Measurements from ENCODE around the gene RPS6KC1. TPM values are rescaled to one million over a fixed set of nuclear protein-coding genes. Genes with fewer than 3 reads are reported as not detected.

The RPS6KC1 gene
- total RNA-seq, 2 experiments from 2014 or later: 9.4 to 10.7 TPM

DNA sequence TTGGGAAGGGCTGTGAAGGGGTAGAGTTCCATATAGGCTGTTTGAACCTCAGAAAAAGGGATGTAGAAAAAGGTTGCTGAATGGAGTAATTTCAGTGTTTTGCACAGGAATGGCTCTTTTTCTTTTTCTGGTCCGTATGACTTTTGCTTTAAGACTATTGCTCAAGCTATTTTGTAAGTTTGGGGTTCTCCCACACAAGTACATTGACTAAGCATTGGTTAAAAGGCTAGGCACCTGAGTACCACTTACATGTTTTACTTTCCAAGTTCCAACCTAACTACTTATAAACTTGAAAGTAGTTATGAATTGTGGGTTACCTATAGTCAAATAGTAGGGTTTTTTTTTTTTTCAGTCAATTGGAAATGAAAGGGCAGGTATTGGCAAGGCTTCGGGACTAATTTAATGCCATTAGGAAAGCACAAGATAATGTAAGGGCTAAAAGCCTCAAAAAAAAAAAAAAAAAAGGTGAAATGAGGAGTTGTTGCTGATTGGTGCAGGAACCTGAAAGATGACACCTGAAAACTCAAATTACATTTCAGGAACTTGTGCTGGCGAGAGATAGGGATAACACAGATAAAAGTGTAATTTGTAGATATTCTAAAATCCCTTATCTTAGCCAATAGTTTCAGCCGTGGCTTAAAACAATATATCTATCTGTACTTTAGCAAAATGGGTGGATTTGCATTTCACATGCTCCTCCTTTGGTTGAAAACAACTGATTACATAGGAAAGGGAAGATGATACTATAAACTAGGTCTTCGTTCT, 209.5 kb downstream of the RPS6KC1 start:
- no peak overlapping the region for H3K27ac ChIP-seq (ENCODE audit: low read depth, low read length, poor library complexity, severe bottlenecking)
- H3K4me1 ChIP-seq (ENCODE audit: insufficient read depth, low read length, poor library complexity, severe bottlenecking): no peaks in the 10 kb centered on the region
- H3K36me3 ChIP-seq (ENCODE audit: insufficient read depth, low read length): no peaks in the 10 kb centered on the region
- intact Hi-C loops (cut with micrococcal nuclease; ENCODE audit: unreplicated experiment): no loop called here
- TF ChIP-seq CTCF (conservative IDR thresholded peaks at IDR 0.05; ENCODE audit: low read length): no peak
- no peak for TF ChIP-seq EZH2phosphoT487 (IDR thresholded peaks at IDR 0.05; ENCODE audit: borderline replicate concordance, low read depth, low read length)
- no peak overlapping the region for H2AFZ ChIP-seq (ENCODE audit: low read length)
- H3K79me2 ChIP-seq (ENCODE audit: insufficient read depth, low read depth, low read length): no peaks in the 10 kb centered on the region
- H4K20me1 ChIP-seq (ENCODE audit: insufficient read depth, low read length): no peaks in the 10 kb centered on the region
- ChIA-PET POLR2A (no interaction called here), CTCF (ENCODE audit: unreplicated experiment) (no interaction called here)
- no peak overlapping the region for H3K4me3 ChIP-seq (ENCODE audit: low read depth, low read length, poor library complexity, severe bottlenecking)
- H3K4me2 ChIP-seq (ENCODE audit: low read length): no peak overlapping the region
- H3K9me3 ChIP-seq (ENCODE audit: low read length): no peaks in the 10 kb centered on the region
- BruUV-seq (replicated peaks): no TSS peak
- no peak for DNase-seq (ENCODE audit: low spot score)
- H3K9me2 ChIP-seq (ENCODE audit: insufficient read depth, low read length): no peaks in the 10 kb centered on the region

- H3K4me2 ChIP-seq (ENCODE audit: low read length): no peak overlapping the region
- no peaks in the 10 kb centered on the region for H3K79me2 ChIP-seq (ENCODE audit: insufficient read depth, low read depth, low read length)
- DNase-seq (ENCODE audit: low spot score): no peak
- H3K9me2 ChIP-seq (ENCODE audit: insufficient read depth, low read length): no peaks in the 10 kb centered on the region
- H3K36me3 ChIP-seq (ENCODE audit: insufficient read depth, low read length): no peaks in the 10 kb centered on the region
- no peaks in the 10 kb centered on the region for H4K20me1 ChIP-seq (ENCODE audit: insufficient read depth, low read length)
- intact Hi-C loops (cut with micrococcal nuclease; ENCODE audit: unreplicated experiment): no loop called here
- ChIA-PET POLR2A (interaction anchor here (1.0 kb wide), 1 partner anchor 9 kb away, joined by 4 read pairs; no protein-coding TSS in a partner anchor), CTCF (ENCODE audit: unreplicated experiment) (no interaction called here)
- no peaks in the 10 kb centered on the region for H3K9me3 ChIP-seq (ENCODE audit: low read length)
- no peak overlapping the region for H2AFZ ChIP-seq (ENCODE audit: low read length)
- TF ChIP-seq CTCF (conservative IDR thresholded peaks at IDR 0.05; ENCODE audit: low read length) (no peak), EZH2phosphoT487 (IDR thresholded peaks at IDR 0.05; ENCODE audit: borderline replicate concordance, low read depth, low read length) (no peak)
- H3K27ac ChIP-seq (ENCODE audit: low read depth, low read length, poor library complexity, severe bottlenecking): no peak overlapping the region
- BruUV-seq (replicated peaks): no TSS peak
- no peaks in the 10 kb centered on the region for H3K4me1 ChIP-seq (ENCODE audit: insufficient read depth, low read length, poor library complexity, severe bottlenecking)
- H3K4me3 ChIP-seq (ENCODE audit: low read depth, low read length, poor library complexity, severe bottlenecking): no peak overlapping the region
These were observed 213.5 kb downstream of the RPS6KC1 start for GRCh38 chr1:213264531-213264930.

GRCh38 chr1:213266983-213267772, 216.1 kb downstream of the RPS6KC1 start:
- no peaks in the 10 kb centered on the region for H4K20me1 ChIP-seq (ENCODE audit: insufficient read depth, low read length)
- TF ChIP-seq CTCF (conservative IDR thresholded peaks at IDR 0.05; ENCODE audit: low read length) (no peak), EZH2phosphoT487 (IDR thresholded peaks at IDR 0.05; ENCODE audit: borderline replicate concordance, low read depth, low read length) (no peak)
- DNase-seq (ENCODE audit: low spot score): no peak
- H3K4me2 ChIP-seq (ENCODE audit: low read length): no peak overlapping the region
- no peak overlapping the region for H3K4me3 ChIP-seq (ENCODE audit: low read depth, low read length, poor library complexity, severe bottlenecking)
- no peaks in the 10 kb centered on the region for H3K9me3 ChIP-seq (ENCODE audit: low read length)
- BruUV-seq (replicated peaks): no TSS peak
- POLR2A ChIA-PET: no interaction called here
- no peak overlapping the region for H2AFZ ChIP-seq (ENCODE audit: low read length)
- no peaks in the 10 kb centered on the region for H3K4me1 ChIP-seq (ENCODE audit: insufficient read depth, low read length, poor library complexity, severe bottlenecking)
- H3K36me3 ChIP-seq (ENCODE audit: insufficient read depth, low read length): no peaks in the 10 kb centered on the region
- CTCF ChIA-PET (ENCODE audit: unreplicated experiment): no interaction called here
- intact Hi-C loops (cut with micrococcal nuclease; ENCODE audit: unreplicated experiment): no loop called here
- H3K27ac ChIP-seq (ENCODE audit: low read depth, low read length, poor library complexity, severe bottlenecking): no peak overlapping the region
- H3K79me2 ChIP-seq (ENCODE audit: insufficient read depth, low read depth, low read length): no peaks in the 10 kb centered on the region
- H3K9me2 ChIP-seq (ENCODE audit: insufficient read depth, low read length): no peaks in the 10 kb centered on the region
